ENCODE results near the gene PRKG1.

DNA sequence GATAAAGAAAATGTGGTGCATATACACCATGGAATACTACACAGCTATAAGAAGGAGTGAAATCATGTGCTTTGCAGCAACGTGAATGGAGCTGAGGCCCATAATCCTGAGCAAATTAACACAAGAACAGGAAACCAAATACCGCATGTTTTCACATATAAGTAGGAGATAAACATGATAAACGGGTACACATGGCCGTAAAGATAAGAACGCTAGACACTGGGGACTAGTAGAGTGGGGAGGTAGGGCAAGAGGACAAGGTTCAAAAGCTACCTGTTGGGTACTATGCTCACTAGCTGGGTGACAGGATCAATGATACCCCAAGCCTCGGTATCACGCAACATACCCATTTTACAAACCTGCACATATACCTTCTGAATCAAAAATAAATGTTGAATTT, 511.5 kb downstream of the PRKG1 start:
- TF ChIP-seq, protein P1, sequence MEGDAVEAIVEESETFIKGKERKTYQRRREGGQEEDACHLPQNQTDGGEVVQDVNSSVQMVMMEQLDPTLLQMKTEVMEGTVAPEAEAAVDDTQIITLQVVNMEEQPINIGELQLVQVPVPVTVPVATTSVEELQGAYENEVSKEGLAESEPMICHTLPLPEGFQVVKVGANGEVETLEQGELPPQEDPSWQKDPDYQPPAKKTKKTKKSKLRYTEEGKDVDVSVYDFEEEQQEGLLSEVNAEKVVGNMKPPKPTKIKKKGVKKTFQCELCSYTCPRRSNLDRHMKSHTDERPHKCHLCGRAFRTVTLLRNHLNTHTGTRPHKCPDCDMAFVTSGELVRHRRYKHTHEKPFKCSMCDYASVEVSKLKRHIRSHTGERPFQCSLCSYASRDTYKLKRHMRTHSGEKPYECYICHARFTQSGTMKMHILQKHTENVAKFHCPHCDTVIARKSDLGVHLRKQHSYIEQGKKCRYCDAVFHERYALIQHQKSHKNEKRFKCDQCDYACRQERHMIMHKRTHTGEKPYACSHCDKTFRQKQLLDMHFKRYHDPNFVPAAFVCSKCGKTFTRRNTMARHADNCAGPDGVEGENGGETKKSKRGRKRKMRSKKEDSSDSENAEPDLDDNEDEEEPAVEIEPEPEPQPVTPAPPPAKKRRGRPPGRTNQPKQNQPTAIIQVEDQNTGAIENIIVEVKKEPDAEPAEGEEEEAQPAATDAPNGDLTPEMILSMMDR (IDR thresholded peaks at IDR 0.05), result no peak
- TF ChIP-seq EZH2 (IDR thresholded peaks at IDR 0.05), result no peak
- TF ChIP-seq EZH2phosphoT487 (IDR thresholded peaks at IDR 0.05), result no peak
